Measurements from ENCODE around the gene METTL2B. TPM values are rescaled to one million over a fixed set of nuclear protein-coding genes. Genes with fewer than 3 reads are reported as not detected.
"Not testable (repeated sequence)": the region's sequence is repeated elsewhere in the genome, so short reads cannot be mapped to it uniquely, and the experiment has no call there.

Gene METTL2B
- total RNA-seq, 6 donors from 2014 or later: 17.8 to 24.5 (median 21.2) TPM

DNA sequence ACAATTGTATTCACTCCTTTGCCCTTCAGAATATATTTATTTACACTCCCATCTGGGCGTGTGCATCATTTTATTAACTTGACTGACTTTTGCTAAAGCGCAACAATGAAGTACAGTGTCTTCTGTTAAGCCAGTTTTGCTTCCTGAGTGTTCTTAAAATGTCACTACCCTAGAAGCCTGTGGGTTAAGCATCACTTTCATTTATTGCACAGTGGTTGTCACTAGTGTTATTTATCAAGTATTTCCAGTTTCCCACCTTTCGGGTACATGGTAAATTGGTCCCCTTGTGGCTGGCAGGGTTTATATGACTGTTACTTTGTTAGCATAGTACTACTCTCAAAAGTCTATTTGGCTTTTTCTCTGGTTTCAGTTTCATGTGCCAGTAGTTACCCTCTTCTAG is 17.6 kb upstream of the METTL2B start:
- no peaks in the 10 kb centered on the region for H3K36me3 ChIP-seq
- no peaks in the 10 kb centered on the region for H3K9me3 ChIP-seq
- DNase-seq: no peak
- no peak for TF ChIP-seq POLR2AphosphoS5 (IDR thresholded peaks at IDR 0.05)
- no peak for TF ChIP-seq CTCF (IDR thresholded peaks at IDR 0.05)
- no peak for TF ChIP-seq POLR2A (IDR thresholded peaks at IDR 0.05)
- no peak for TF ChIP-seq EP300 (IDR thresholded peaks at IDR 0.05)
- peak overlapping the region in 1 of 4 donors; percentile 17 for H3K27ac ChIP-seq
- no peak for ATAC-seq (ENCODE audit: low FRiP score in 2 of 2)
- H3K4me1 ChIP-seq: peaks cover 15 to 40% (median 30%) of the 10 kb centered on the region in 4 donors
- no peak overlapping the region for H3K4me3 ChIP-seq
- 41 to 59% methylated on average over 3 of the region's 3 CpGs for WGBS, 2 donors
- no peaks in the 10 kb centered on the region for H3K27me3 ChIP-seq

DNA sequence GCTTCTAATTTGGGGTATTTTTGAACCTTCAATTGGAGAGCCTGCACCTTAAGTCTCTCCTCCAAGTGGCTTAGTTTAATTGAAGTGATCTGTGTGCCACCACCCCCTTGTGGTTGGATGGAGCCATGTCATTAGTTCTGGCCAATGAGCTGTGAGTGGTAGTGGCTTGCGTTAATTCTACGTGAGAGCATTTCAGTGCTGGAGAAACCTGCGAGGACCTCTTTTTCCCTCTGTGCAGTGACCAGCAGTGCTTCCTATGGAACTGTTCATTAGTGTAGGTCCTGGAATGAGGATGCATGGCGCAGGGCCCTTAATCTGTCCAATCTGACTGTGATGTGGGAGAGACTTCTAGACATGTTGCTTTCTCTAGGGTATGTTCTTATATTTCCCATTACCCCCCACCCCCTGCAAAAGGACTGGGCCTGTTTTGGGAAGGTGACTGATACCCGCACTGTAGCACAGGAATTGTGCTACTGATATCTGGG is 17.1 kb upstream of the METTL2B start:
- H3K4me1 ChIP-seq: peaks cover 13 to 36% (median 29%) of the 10 kb centered on the region in 4 donors
- 37 to 54% methylated on average over 4 to 5 of the region's 5 CpGs for WGBS, 2 donors
- no peaks in the 10 kb centered on the region for H3K27me3 ChIP-seq
- TF ChIP-seq POLR2AphosphoS5 (IDR thresholded peaks at IDR 0.05) (no peak), EP300 (IDR thresholded peaks at IDR 0.05) (no peak), POLR2A (IDR thresholded peaks at IDR 0.05) (no peak), CTCF (IDR thresholded peaks at IDR 0.05) (peak; percentile 65 to 81 (median 78))
- no peak overlapping the region for H3K4me3 ChIP-seq
- DNase-seq (peak in 1 of 2 donors; percentile 72), ATAC-seq (ENCODE audit: low FRiP score in 2 of 2) (peak; percentile 54 to 75)
- no peaks in the 10 kb centered on the region for H3K9me3 ChIP-seq
- no peak overlapping the region for H3K27ac ChIP-seq
- H3K36me3 ChIP-seq: no peaks in the 10 kb centered on the region

DNA sequence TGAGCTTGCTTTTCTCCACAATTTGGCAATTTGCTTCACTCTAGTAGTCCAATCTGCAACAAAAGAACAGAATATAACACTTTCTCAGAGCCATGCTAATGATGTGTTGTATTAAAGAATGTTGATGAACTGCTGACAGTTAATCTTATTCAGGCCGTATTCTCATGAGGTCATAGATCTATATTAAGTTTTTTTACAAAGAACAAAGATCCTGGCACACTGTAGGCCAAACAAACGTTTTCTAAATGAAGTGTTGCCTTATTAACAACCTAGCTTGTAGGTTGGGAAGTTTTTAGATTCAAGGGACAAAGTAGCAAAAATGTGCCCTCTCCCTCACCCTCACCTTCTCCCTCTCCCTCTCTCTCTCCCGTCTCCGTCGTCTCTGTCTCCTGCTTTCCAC is 14.1 kb upstream of the METTL2B start:
- H3K36me3 ChIP-seq: no peaks in the 10 kb centered on the region
- DNase-seq (no peak), ATAC-seq (ENCODE audit: low FRiP score in 2 of 2) (no peak)
- H3K9me3 ChIP-seq: no peaks in the 10 kb centered on the region
- H3K27ac ChIP-seq: peak overlapping the region in 1 of 4 donors; percentile 54
- no peak overlapping the region for H3K4me3 ChIP-seq
- no peaks in the 10 kb centered on the region for H3K27me3 ChIP-seq
- WGBS, 2 donors: 75 to 80% methylated on average over 5 of the region's 5 CpGs
- TF ChIP-seq POLR2A (IDR thresholded peaks at IDR 0.05) (no peak), EP300 (IDR thresholded peaks at IDR 0.05) (no peak), POLR2AphosphoS5 (IDR thresholded peaks at IDR 0.05) (no peak), CTCF (IDR thresholded peaks at IDR 0.05) (no peak)
- H3K4me1 ChIP-seq: peaks cover 4 to 12% (median 7%) of the 10 kb centered on the region in 4 donors

GRCh38 chr7:128463345-128463744 is 13.2 kb upstream of the METTL2B start:
- 84 to 96% methylated on average over 9 to 14 of the region's 30 CpGs for WGBS, 2 donors
- H3K27me3 ChIP-seq; ATAC-seq (ENCODE audit: low FRiP score in 2 of 2); H3K4me3 ChIP-seq; H3K36me3 ChIP-seq; H3K9me3 ChIP-seq: not testable (repeated sequence)
- Histone ChIP-seq H3K27ac (peak overlapping the region in 1 of 4 donors; percentile 54), H3K4me1 (peaks cover 4 to 12% (median 7%) of the 10 kb centered on the region in 4 donors)
- peak in 1 of 2 donors; percentile 74 for DNase-seq

- H3K4me1 ChIP-seq; H3K36me3 ChIP-seq; H3K27ac ChIP-seq; H3K9me3 ChIP-seq; H3K27me3 ChIP-seq; DNase-seq; H3K4me3 ChIP-seq; ATAC-seq (ENCODE audit: low FRiP score in 2 of 2): not testable (repeated sequence)
- WGBS, 2 donors: 79 to 89% methylated on average over 7 to 8 of the region's 8 CpGs
Observed at GRCh38 chr7:128463933-128464332, 12.6 kb upstream of the METTL2B start.

GRCh38 chr7:128466871-128467270 is 9.7 kb upstream of the METTL2B start:
- not testable (repeated sequence) for H3K36me3 ChIP-seq; H3K4me1 ChIP-seq; DNase-seq; H3K27me3 ChIP-seq; H3K27ac ChIP-seq; H3K4me3 ChIP-seq; H3K9me3 ChIP-seq; ATAC-seq (ENCODE audit: low FRiP score in 2 of 2)

- Histone ChIP-seq H3K27ac (peak overlapping the region; percentile 79 to 87 (median 84)), H3K4me3 (peak overlapping the region; percentile 52 to 89 (median 82)), H3K36me3 (peaks cover 0 to 29% (median 11%) of the 10 kb centered on the region in 4 donors), H3K4me1 (peaks cover 9 to 13% (median 10%) of the 10 kb centered on the region in 4 donors)
- not testable (repeated sequence) for H3K27me3 ChIP-seq; ATAC-seq (ENCODE audit: low FRiP score in 2 of 2); DNase-seq; H3K9me3 ChIP-seq
- WGBS, 2 donors: 5 to 6% methylated on average over 4 of the region's 4 CpGs
Observed at GRCh38 chr7:128477336-128477690, 765 bp downstream of the METTL2B start.

GRCh38 chr7:128479082-128479481 is 2.5 kb downstream of the METTL2B start:
- not testable (repeated sequence) for H3K4me3 ChIP-seq; H3K9me3 ChIP-seq; ATAC-seq (ENCODE audit: low FRiP score in 2 of 2); H3K27ac ChIP-seq; H3K27me3 ChIP-seq; DNase-seq
- peaks cover 0 to 44% (median 15%) of the 10 kb centered on the region in 4 donors for H3K36me3 ChIP-seq
- peaks cover 9 to 13% (median 10%) of the 10 kb centered on the region in 4 donors for H3K4me1 ChIP-seq
- 85 to 96% methylated on average over 3 to 4 of the region's 4 CpGs for WGBS, 2 donors

DNA sequence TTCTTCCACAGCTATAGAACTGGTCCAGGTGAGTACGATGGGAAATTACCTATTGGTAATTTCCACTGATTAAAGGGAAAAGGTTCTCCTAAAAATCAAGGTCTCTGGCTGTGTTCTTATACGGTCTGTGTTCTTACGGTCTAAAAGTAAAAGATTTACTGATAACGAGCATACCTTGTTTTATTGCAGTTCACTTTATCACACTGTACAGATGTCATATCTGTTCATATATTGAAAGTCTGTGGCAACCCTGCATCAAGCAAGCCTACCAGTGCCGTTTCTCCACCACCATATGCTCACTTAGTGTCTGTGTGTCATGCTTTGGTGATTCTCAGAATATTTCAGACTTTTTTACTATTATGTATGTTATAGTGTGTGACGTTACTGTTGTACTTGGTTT is 11.6 kb downstream of the METTL2B start:
- H3K4me1 ChIP-seq; H3K4me3 ChIP-seq; ATAC-seq (ENCODE audit: low FRiP score in 2 of 2); DNase-seq; H3K9me3 ChIP-seq; H3K27ac ChIP-seq; H3K27me3 ChIP-seq: not testable (repeated sequence)
- peaks cover 0 to 42% (median 3%) of the 10 kb centered on the region in 4 donors for H3K36me3 ChIP-seq
- 95 to 99% methylated on average over 6 of the region's 6 CpGs for WGBS, 2 donors
